Fibroblast of mammary gland (primary cell): ENCODE results near the gene GRPEL1.

Experiments
- DNase-seq: peaks from one replicate; pipeline ENCODE4 v3.0.0-alpha.2; 2010; ENCODE audit warnings: low read depth
- H3K4me3 ChIP-seq: 2 replicates; pipeline ENCODE4 v1.5.1; 2011; ENCODE audit warnings: low read depth, mild to moderate bottlenecking, low read length, moderate library complexity; ENCODE audit not compliant: control insufficient read depth
- TF ChIP-seq, protein P1 (sequence below): conservative IDR thresholded peaks from 2 replicates; pipeline ENCODE4 v1.5.1; 2011; ENCODE audit warnings: low read depth, low read length, inconsistent platforms; ENCODE audit not compliant: control insufficient read depth, insufficient read depth

GRPEL1 gene

DNA sequence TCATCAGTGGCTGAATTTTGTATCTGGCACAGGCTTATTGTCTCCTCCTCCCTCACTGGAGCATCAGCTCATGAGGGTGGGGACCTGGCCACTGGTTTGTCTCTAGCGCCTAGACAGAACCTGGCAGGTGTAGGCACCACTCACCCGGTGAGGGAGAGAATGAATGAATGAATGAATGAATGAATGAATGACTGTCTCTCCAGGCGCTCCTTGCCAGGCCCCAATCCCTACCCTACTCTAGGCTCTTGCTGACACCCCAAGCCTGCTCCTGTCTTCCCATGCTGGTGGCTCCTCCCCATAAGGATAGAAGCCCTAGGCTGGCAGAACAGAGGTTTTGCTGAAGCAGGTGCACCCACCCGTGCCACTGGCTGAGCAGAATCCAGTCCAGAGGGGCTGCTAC is 41.3 kb upstream of the GRPEL1 start:
- TF ChIP-seq, protein P1, sequence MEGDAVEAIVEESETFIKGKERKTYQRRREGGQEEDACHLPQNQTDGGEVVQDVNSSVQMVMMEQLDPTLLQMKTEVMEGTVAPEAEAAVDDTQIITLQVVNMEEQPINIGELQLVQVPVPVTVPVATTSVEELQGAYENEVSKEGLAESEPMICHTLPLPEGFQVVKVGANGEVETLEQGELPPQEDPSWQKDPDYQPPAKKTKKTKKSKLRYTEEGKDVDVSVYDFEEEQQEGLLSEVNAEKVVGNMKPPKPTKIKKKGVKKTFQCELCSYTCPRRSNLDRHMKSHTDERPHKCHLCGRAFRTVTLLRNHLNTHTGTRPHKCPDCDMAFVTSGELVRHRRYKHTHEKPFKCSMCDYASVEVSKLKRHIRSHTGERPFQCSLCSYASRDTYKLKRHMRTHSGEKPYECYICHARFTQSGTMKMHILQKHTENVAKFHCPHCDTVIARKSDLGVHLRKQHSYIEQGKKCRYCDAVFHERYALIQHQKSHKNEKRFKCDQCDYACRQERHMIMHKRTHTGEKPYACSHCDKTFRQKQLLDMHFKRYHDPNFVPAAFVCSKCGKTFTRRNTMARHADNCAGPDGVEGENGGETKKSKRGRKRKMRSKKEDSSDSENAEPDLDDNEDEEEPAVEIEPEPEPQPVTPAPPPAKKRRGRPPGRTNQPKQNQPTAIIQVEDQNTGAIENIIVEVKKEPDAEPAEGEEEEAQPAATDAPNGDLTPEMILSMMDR: no peak
- no peak for DNase-seq
- no peak overlapping the region for H3K4me3 ChIP-seq

DNA sequence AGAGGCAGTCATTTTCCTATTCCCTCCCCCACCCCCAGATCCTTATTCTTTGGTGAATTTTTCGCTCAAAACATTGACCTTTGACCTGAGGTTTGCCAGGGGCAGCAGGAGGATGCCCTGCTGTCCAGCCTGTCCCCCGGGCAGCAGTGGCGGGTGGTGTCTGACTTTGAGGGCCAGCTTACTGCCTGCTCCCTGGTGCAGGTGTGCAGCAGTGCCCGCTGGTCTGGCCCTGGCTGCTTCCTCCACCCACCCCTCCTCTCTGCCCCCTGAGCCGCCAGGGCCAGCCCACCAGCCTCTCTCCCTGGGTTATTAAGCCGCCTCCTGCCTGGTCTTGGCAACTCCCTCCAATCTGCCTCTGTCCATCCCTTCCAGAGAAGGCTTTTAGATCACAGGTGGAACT is 40.8 kb upstream of the GRPEL1 start:
- TF ChIP-seq, protein P1: no peak
- DNase-seq: no peak
- no peak overlapping the region for H3K4me3 ChIP-seq

DNA sequence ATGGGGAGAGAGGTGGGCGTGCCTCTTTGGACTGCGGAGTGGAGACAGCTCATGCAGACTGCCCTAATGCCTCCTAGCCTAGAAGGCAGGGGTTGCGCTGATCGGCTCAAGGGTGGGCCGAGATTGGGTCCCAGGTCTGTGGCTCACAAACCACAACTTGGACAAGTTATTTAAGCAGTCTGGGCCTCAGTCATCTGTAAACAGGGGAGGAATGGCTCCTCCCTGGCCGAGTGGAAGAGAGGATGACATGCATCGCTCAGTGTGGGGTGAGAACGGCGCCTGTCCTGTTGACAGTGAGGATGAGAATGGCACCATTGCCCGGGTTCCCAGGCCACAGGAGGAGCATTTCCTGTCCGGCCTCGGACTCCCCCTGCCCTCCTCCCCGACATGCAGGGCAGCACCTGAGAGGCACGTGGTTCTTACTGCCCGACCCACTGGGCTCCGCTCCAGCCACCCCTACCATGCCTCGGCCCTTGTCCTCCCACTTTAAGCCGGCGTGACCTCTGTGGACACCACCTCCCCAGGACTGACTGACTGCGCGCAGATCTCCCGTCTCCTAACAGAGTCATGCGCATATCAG is 40.3 kb upstream of the GRPEL1 start:
- DNase-seq: no peak
- TF ChIP-seq, protein P1: no peak
- no peak overlapping the region for H3K4me3 ChIP-seq

DNA sequence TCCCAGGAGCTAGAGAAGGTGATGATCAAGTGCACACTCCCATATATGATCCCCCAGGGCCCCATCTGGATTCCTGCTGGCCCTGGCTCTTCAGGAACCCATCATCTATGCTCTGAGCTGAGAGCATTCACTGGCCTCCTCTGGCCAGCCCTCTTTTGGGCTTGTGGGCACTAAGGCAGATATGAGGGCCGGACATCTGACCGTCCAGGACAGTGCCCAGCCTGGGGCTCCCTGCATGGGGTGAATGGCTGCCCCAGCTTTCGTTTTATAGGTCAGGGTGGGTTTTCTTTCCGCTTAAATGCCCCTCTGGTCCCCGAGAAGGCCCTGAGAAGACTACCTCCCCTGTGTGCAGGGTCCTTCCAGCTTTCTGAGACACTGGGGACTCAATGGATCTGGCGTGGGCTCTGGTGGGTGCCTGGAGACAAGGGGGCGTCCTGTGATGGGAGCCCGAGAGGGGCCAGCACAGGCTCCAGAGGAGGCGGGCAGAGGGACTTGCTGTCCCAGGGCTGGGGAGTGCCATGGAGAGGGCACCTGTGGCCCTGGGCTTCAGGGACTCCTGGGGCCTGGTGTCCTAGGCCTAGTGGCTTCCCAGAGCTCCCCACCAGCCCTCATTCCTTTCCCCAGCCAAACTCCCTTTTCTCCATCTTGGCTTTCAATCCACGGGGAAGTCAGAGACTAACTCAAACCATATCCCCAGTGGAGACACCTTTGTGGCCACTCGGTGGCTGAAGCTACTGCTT is 39.5 kb upstream of the GRPEL1 start:
- DNase-seq: no peak
- TF ChIP-seq, protein P1: no peak
- H3K4me3 ChIP-seq: no peak overlapping the region

DNA sequence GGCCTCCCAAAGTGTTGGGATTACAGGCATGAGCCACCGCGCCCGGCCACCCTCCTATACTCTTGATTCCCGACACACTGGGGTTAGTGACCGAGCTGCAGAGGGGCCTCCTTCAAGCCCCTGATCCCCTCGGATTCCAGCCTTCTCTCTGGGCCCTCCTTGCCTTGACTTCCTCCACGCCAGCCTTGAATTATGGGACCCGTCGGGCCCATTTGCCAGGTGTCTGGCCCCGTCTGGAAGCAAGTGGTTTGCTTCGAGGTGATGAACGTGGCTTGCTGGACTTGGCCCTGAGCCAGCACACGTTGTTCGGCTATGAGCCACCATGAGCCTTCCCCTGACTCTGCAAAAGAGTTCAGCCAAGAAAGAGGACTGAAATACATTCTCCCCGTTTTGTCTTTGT is 37.4 kb upstream of the GRPEL1 start:
- DNase-seq: peak; percentile 16

DNA sequence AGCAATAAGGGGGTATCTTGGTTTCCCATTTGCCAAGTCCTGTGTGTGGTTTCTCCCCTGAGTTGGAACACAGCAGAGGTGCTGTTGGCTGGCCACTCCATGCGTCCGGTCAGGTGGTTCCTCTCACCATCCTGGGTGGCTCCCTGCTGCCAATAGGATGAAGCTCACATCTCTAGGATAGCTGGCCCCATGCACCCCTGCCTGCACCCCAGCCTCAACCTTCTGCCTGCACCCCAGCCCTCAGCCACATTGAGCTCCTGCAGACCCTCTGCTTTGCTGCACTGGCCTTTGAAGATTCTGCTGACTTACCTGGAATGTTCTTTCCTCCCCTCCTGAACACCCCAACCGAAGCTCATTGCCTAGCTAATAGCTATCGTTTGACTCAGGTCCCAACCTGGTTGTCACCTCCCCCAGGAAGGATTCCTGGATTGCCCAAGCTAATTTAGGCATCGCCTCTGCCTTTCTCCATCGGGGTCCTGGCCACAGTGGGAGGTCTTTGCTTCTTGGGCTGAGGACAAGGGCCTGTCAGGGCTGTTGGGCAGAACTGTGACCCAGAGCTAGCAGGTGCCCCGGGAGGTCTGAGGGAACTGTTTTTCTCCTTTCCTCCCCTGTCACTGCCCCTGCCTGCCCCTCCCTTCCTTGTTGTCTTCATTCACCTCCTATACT is 36.6 kb upstream of the GRPEL1 start:
- TF ChIP-seq, protein P1: no peak
- no peak for DNase-seq
- H3K4me3 ChIP-seq: no peak overlapping the region

More for the DNA sequence above, 37.4 kb upstream of the GRPEL1 start:
- TF ChIP-seq, protein P1: no peak
- no peak overlapping the region for H3K4me3 ChIP-seq
